ENCODE results near the gene PTPRN2. TPM values are rescaled to one million over a fixed set of nuclear protein-coding genes. Genes with fewer than 3 reads are reported as not detected.

PTPRN2 gene
- total and polyA plus RNA-seq, 9 of the 15 experiments (the other 6 are each of a cell fraction or from before 2014, with no cell fraction given), result not detected

- peaks cover 57 to 96% of the 10 kb centered on the region in 2 experiments for H3K27me3 ChIP-seq (ENCODE audit: control insufficient read depth in 2 of 2, insufficient read depth in 2 of 2, low read length in 2 of 2)
- H3K9me1 ChIP-seq (ENCODE audit: control insufficient read depth, insufficient read depth, low read length), result no peaks in the 10 kb centered on the region
- POLR2A ChIA-PET, result no interaction called here
- DNase-seq (ENCODE audit: extremely low read depth in 1 of 4, low spot score in 3 of 4), result no peak
- intact Hi-C loops (cut with micrococcal nuclease), result no loop called here
- TF ChIP-seq ZNF592 (IDR thresholded peaks at IDR 0.05) (no peak), MED1 (CRISPR knock-in tag; IDR thresholded peaks at IDR 0.05; ENCODE audit: borderline replicate concordance) (no peak), SIRT6 (IDR thresholded peaks at IDR 0.05; ENCODE audit: low read depth, low read length) (no peak), CBX3 (IDR thresholded peaks at IDR 0.05; ENCODE audit: borderline replicate concordance in 1 of 2, low read length in 2 of 2) (no peak), E2F4 (CRISPR knock-in tag; IDR thresholded peaks at IDR 0.05; ENCODE audit: low read depth) (no peak), KAT8 (IDR thresholded peaks at IDR 0.05; ENCODE audit: low read depth) (no peak), MCM2 (IDR thresholded peaks at IDR 0.05; ENCODE audit: low read depth) (no peak), GABPA (tag; conservative IDR thresholded peaks at IDR 0.05; ENCODE audit: low read depth) (no peak)
- no TSS peak for BruUV-seq (replicated peaks)
- 2% methylated on average over 27 of the region's 27 CpGs for WGBS (ENCODE audit: insufficient coverage, low coverage, missing lambda C conversion rate)
- CTCF ChIA-PET (ENCODE audit: low intra/inter-chr PET ratio), result no interaction called here
- H3K27ac ChIP-seq (ENCODE audit: extremely low read depth, low read depth, low read length), result no peak overlapping the region
- H3K9ac ChIP-seq (ENCODE audit: insufficient read depth in 1 of 2, low read depth in 2 of 2, low read length in 2 of 2), result no peak overlapping the region
- no peak for ATAC-seq
- peaks cover 26% of the 10 kb centered on the region for H4K20me1 ChIP-seq (replicated peaks; ENCODE audit: control insufficient read depth, insufficient read depth, low read length)
- no peak overlapping the region for H2AFZ ChIP-seq (ENCODE audit: low read depth, low read length)
- H3K4me3 ChIP-seq, result no peak overlapping the region
- H3K4me2 ChIP-seq (ENCODE audit: insufficient read depth, low read length), result no peak overlapping the region
- no peaks in the 10 kb centered on the region for H3K79me2 ChIP-seq (ENCODE audit: control insufficient read depth, insufficient read depth, low read length)
- in situ Hi-C loops (cut with MboI), result no loop called here
- H3K9me3 ChIP-seq (replicated peaks; ENCODE audit: control insufficient read depth, insufficient read depth, low read depth, low read length), result no peaks in the 10 kb centered on the region
- no peak for FAIRE-seq
- H3K4me1 ChIP-seq (replicated peaks in 1 of 2; ENCODE audit: control insufficient read depth in 2 of 2, insufficient read depth in 2 of 2, low read length in 2 of 2), result peaks cover 0 to 6% of the 10 kb centered on the region in 2 experiments; a peak in 1 of 5 replicates
- H3K36me3 ChIP-seq (ENCODE audit: control insufficient read depth, insufficient read depth, low read length), result no peaks in the 10 kb centered on the region
Observed at GRCh38 chr7:157784041-157784835, 803.4 kb downstream of the PTPRN2 start.
